Lower lobe of right lung (tissue), 2 donors: ENCODE measurements around the gene PSMA6. TPM values are rescaled to one million over a fixed set of nuclear protein-coding genes. Genes with fewer than 3 reads are reported as not detected.
A peak's percentile ranks its signal among the peaks of the same experiment; 100 is the strongest.

Experiments used
- ATAC-seq, 2 donors: fragments of 200-7000 bp; cut with Tn5 transposase; one replicate each; pipeline ENCODE4 v1.9.1; 2020 to 2022; ENCODE audit warnings: mild to moderate bottlenecking in 2 of 2, moderate library complexity in 2 of 2
- DNase-seq: peaks from one replicate; pipeline ENCODE4 v3.0.0-alpha.2; 2020
- H3K27ac ChIP-seq: fragments of 200-600 bp; one replicate; pipeline ENCODE4 v1.8.0; 2022
- H3K27me3 ChIP-seq: fragments of 200-600 bp; one replicate; pipeline ENCODE4 v1.8.0; 2022; ENCODE audit warnings: low read depth
- H3K36me3 ChIP-seq: fragments of 200-600 bp; one replicate; pipeline ENCODE4 v1.8.0; 2022; ENCODE audit warnings: mild to moderate bottlenecking
- H3K4me1 ChIP-seq: fragments of 200-600 bp; one replicate; pipeline ENCODE4 v1.8.0; 2022
- H3K4me3 ChIP-seq: fragments of 200-600 bp; one replicate; pipeline ENCODE4 v1.8.0; 2022; ENCODE audit warnings: mild to moderate bottlenecking
- H3K9me3 ChIP-seq: fragments of 200-600 bp; one replicate; pipeline ENCODE4 v1.8.0; 2022
- CTCF ChIP-seq: fragments of 200-600 bp; IDR thresholded peaks from one replicate; pipeline ENCODE4 v1.8.0; 2022; ENCODE audit warnings: antibody characterized with exemption, mild to moderate bottlenecking
- intact Hi-C: fragments of 100-400 bp; cut with DNase I; formaldehyde crosslinking; loops from one replicate; pipeline ENCODE4 v1.11.0; 2022
- total RNA-seq: library from RNA; stranded (reverse); fragmentation: NEBNext Ultra II Directional; extraction: Animal tissue kit (Norgen Biotek cat#: 25700); gene quantifications from one replicate; pipeline ENCODE4 v1.2.1, GENCODE V29; 2021
- donor health status: DM: no; HTN: yes; CAD: no; lungs with severe emphysema.

Gene PSMA6
- total RNA-seq, 1 donor from 2014 or later, result 159 TPM

- Histone ChIP-seq H3K4me1 (peaks cover 52% of the 10 kb centered on the region), H3K27me3 (no peaks in the 10 kb centered on the region), H3K36me3 (peaks cover 6% of the 10 kb centered on the region), H3K9me3 (no peaks in the 10 kb centered on the region), H3K4me3 (peak overlapping the region; percentile 90), H3K27ac (peak overlapping the region; percentile 91)
- intact Hi-C loops, result no loop called here
- ATAC-seq (peak in 1 of 2 donors; percentile 1), DNase-seq (no peak)
- no peak for TF ChIP-seq CTCF
These were observed 784 bp downstream of the PSMA6 start for GRCh38 chr14:35292770-35293561.

- DNase-seq (no peak), ATAC-seq (peak in 1 of 2 donors; percentile 20)
- Histone ChIP-seq H3K27ac (no peak overlapping the region), H3K4me1 (peaks cover 74% of the 10 kb centered on the region), H3K36me3 (peaks cover 6% of the 10 kb centered on the region), H3K4me3 (peak overlapping the region; percentile 90), H3K9me3 (no peaks in the 10 kb centered on the region), H3K27me3 (no peaks in the 10 kb centered on the region)
- no peak for TF ChIP-seq CTCF
- intact Hi-C loops, result no loop called here
These were observed 3.6 kb downstream of the PSMA6 start for GRCh38 chr14:35295845-35296161.

- peaks cover 6% of the 10 kb centered on the region for H3K36me3 ChIP-seq
- intact Hi-C loops, result no loop called here
- DNase-seq (no peak), ATAC-seq (no peak)
- TF ChIP-seq CTCF, result no peak
- no peak overlapping the region for H3K4me3 ChIP-seq
- peak overlapping the region; percentile 21 for H3K27ac ChIP-seq
- no peaks in the 10 kb centered on the region for H3K9me3 ChIP-seq
- no peaks in the 10 kb centered on the region for H3K27me3 ChIP-seq
- H3K4me1 ChIP-seq, result peaks cover 81% of the 10 kb centered on the region
These were observed 4.4 kb downstream of the PSMA6 start for GRCh38 chr14:35296545-35296944.

GRCh38 chr14:35297706-35298105 is 5.5 kb downstream of the PSMA6 start:
- no peak overlapping the region for H3K4me3 ChIP-seq
- H3K27me3 ChIP-seq, result no peaks in the 10 kb centered on the region
- intact Hi-C loops, result no loop called here
- H3K36me3 ChIP-seq, result peaks cover 6% of the 10 kb centered on the region
- DNase-seq, result no peak
- peak overlapping the region; percentile 32 for H3K27ac ChIP-seq
- no peak for TF ChIP-seq CTCF
- ATAC-seq, result no peak
- H3K9me3 ChIP-seq, result no peaks in the 10 kb centered on the region
- H3K4me1 ChIP-seq, result peaks cover 93% of the 10 kb centered on the region

GRCh38 chr14:35298351-35298750 is 6.2 kb downstream of the PSMA6 start:
- no peak for TF ChIP-seq CTCF
- Histone ChIP-seq H3K4me3 (no peak overlapping the region), H3K4me1 (peaks cover 94% of the 10 kb centered on the region), H3K27ac (no peak overlapping the region), H3K36me3 (peaks cover 6% of the 10 kb centered on the region), H3K27me3 (no peaks in the 10 kb centered on the region), H3K9me3 (no peaks in the 10 kb centered on the region)
- no peak for ATAC-seq
- DNase-seq, result no peak
- intact Hi-C loops, result no loop called here
